UCSD-AML1 (cell line): ENCODE measurements around the gene PRKN.
"Not testable (repeated sequence)": the region's sequence is repeated elsewhere in the genome, so short reads cannot be mapped to it uniquely, and the experiment has no call there.

ENCODE experiments used
- DNase-seq: peaks from one replicate; lab custom pipeline; 2025; ENCODE audit not compliant: unreplicated experiment; lab: John Stamatoyannopoulos, UW

The PRKN gene

DNA sequence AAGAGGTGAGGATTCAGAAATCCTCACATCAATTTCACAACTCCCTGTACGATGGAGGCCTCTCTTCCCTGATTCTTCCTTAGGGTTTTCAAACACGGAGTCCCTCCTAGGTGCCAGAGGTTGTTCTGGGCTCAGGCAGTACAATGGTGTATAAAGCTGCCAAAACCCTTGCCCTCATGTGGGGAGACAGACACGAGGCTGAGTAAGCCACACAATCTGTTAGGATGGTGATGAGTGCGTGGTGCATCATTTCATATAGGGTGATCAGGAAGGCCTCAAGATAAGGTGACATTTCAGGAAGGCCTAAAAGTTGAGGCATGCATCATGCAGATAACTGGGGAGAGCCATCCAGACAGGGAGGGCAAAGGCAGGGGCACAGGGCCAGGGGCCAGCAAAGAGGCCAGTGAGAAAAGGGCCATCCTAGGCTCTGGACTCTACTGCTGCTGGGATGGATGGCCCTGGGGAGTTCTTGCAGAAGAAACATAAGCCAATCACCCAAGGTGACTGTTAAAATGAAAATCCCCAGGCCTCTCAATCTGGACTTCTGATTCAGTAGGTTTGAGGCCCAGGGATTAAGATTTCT lies 186.5 kb downstream of the PRKN start:
- DNase-seq: no peak

DNA sequence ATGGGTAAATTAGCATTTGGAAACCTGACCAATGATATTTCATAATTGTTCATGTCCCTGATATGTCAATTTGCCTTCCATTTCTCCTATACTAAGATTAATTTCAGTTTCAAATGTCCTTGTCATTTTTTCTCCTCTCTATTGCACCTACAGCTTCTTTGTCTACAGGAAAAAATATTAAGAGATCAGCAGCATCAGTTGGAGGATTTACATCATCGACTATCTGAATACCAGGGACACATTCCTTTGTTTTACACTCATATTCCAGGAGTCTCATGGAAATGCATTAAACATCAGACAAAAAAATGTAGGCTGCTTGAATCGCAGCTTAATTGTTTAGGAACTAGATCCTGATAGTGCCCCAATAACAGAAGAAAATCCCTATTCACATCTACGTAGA lies 188.2 kb downstream of the PRKN start:
- no peak for DNase-seq

DNA sequence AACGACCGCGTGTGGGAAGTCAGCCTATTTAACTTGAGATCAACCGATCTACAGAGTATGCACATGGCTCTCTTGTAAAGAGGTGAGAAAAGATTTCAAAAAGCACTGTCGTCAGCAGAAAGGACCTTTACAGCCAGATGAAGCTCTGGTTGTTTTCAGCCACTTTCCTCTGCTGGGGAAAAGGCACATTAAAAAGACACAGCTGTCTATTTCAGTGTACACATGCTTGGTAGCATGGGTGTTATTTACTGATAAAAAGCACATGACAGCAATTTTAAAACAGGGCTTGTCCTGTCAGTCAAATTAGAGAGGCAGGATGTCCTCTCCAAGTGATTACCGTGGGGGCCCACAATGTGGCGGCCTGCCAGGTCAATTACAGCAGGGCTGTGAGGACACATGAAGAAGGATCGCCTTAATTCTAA lies 188.9 kb downstream of the PRKN start:
- DNase-seq: no peak

DNA sequence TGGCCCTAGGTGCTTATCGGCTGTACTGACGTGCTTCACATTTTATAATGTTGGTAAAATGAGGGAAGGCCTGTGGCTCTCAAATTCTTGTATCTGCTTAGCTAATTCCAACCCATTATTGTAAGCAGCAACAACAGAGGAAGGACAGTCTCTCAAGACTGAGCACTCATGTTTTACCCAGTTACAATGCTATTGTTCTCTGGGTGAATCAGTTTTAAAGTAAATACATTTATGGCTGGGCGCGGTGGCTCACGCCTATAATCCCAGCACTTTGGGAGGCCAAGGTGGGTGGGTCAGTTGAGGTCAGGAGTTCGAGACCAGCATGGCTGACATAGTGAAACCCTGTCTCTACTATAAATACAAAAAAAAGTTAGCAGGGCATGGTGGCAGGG lies 194.6 kb downstream of the PRKN start:
- DNase-seq: no peak

DNA sequence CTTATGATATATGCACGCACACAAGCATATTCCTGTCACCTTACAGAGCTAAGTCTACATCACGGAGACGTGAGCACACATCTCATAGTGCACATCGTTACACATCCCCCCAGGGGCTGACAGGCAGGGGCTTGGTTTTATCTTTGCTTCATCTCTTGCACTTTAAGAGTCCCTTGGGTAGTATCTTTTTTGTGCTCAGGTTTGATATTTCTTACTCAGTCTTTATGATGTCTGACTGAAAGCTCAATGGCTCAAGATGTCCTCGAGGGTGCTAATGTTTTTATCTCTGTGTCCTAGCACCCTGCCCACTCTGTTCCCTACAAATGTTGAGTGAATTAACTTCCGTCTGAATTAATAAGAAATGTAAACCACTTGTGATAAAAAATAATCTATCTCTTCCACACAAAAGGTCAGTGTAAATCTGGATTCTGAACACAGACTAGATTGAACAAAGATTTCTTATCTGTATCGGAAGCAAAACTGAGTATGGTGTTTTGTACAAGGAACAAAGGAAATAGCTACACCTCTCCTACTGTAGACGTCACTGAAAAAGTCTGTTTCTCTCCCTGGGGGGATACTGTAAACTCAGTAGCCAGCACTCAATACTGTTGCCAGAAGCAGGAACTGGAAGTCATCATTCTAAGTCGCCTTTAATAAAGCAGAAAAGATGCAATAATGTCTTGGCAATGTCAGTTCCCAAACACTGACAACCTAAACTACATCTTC lies 195.1 kb downstream of the PRKN start:
- DNase-seq: no peak

DNA sequence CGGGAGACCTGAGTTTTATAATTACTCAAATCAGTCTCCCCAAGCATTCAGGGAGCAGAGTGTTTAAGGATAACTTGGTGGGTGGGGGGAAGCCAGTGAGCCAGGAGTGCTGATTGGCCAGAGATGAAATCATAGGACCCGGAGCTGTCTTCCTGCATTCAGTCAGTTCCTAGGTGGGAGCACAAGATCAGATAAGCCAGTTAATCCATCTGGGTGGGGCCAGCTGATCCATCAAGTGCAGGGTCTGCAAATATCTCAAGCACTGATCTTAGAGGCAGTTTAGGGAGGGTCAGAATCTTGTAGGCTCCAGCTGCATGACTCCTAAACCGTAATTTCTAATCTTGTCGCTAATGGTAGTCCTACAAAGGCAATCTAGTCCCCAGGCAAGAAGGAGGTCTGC lies 196.2 kb downstream of the PRKN start:
- DNase-seq: not testable (repeated sequence)

DNA sequence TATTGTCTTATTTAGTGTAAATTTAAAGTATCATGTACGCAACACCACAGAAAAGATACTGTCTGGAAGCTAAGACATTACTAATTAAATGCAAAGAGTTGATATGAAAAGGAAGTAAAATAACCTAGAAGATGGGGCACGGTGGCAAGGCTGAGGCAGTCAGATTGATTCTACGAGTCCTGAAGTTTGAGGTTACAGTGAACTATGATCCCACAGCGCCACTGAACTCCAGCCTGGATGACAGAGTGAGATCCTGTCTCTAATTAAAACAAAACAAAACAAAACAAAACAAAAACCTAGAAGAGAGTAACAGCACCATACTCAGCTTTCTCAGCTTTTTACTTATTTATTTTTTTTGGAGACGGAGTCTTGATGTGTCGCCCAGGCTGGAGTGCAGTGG lies 199.0 kb downstream of the PRKN start:
- no peak for DNase-seq

DNA sequence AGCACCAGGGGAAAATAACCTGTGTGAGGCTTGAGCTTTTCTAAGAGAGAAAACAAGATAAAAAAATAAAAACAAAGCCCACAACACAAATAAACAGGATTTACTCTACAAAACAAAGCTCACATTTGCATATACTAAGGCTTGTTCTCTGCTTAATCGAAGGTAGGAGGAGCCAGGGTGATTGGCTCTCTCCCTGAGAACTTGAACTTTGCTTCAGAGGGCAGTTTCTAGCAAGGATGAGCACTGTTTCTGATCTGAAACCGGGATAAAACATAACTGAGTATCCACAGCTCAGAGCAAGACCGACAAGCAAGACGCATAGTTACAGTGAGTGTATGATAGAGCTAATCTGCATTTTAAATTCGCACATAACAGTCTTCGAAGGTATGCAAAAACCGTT lies 200.6 kb downstream of the PRKN start:
- no peak for DNase-seq

DNA sequence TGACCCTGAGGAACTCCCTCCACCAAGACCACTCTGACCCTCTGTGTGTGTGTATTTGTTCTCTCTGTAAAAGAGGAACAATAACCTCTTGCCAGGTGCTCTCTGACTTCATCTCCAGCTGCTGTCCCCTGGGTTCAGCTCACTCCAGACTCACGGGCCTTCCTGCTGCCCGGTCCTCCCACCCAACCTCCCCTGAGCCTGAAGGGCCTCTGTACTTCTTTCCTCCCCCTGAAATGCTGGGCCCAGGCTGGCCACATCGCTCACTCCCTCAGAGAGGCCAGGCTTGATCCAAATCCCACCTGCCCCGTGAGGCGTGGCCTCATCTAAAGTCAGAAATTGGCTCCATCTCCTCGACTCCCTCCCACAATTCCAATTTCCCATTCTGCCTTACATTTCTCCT lies 202.4 kb downstream of the PRKN start:
- no peak for DNase-seq

DNA sequence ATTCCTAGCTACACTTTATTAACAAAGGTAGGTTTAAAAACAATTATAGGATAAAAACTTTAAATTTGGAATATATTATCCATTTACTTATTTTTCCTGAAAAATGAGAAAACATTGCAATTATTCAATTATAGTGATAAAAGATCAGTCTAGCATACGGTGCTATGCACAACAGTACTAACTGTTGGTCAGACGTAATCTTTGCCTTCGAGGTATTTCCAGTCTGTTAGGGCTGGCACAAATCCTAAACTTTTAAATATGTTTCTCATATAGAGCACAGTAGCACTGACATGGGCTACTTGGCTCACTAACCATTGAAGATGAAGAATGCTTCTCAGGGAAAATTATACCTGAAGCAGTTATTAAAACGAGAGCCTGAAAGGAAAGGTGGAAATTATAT lies 214.8 kb downstream of the PRKN start:
- DNase-seq: no peak

DNA sequence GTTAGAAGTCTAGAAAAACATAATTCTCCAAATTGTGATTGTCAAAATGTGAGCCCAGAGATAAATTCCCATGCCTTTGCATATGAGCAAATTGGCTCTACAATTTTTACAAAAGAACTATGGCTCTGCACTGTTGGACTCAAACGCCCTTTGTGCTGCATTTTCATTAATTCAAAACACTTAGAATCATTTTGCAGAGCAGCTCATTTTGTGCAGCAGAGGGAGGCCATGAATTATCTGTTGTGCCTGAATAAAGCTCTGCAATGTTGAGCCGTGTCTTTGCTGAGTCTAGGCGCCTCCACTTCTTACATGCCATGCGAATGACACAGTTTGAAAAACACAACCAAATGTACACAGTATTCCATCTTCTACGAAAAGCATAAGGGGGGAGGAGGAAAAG lies 230.2 kb downstream of the PRKN start:
- no peak for DNase-seq

DNA sequence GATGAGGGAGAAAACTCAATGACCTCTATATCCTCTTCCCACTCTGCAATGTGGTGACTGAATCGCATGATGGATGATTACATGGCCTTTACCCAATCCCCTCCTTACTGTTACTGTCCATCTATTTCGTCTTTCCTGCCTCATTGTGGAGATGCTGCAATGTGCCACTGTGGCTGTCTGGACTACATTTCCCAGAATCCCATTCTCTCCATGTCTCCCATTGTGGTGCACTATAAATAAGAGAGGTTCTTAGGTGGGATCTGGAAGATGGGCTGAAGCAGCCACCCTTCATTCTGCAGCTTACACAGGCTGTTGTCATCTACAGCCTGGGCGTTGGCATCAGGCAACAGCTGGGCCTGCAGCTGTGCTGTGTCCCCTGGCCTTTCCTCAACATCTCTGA lies 233.6 kb downstream of the PRKN start:
- DNase-seq: no peak

DNA sequence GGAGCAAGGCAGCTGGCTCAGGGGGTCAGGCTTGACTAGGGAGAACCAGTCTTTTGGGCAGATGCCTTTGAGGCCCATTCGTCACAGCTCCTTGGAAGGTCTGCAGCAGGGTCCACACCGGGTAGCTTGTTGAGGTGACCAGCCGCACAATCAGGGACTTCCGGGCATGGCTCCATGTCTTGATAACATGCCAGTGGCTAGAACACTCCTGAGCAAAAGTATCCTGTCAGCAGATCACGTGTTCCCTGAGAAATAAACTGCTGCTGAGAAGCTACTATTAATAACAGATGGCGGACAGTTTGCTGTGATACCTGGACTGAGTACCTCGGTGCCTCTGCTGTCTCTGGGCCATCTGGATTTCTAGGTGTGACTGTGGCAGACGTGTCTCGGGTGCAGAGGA lies 235.9 kb downstream of the PRKN start:
- DNase-seq: no peak

DNA sequence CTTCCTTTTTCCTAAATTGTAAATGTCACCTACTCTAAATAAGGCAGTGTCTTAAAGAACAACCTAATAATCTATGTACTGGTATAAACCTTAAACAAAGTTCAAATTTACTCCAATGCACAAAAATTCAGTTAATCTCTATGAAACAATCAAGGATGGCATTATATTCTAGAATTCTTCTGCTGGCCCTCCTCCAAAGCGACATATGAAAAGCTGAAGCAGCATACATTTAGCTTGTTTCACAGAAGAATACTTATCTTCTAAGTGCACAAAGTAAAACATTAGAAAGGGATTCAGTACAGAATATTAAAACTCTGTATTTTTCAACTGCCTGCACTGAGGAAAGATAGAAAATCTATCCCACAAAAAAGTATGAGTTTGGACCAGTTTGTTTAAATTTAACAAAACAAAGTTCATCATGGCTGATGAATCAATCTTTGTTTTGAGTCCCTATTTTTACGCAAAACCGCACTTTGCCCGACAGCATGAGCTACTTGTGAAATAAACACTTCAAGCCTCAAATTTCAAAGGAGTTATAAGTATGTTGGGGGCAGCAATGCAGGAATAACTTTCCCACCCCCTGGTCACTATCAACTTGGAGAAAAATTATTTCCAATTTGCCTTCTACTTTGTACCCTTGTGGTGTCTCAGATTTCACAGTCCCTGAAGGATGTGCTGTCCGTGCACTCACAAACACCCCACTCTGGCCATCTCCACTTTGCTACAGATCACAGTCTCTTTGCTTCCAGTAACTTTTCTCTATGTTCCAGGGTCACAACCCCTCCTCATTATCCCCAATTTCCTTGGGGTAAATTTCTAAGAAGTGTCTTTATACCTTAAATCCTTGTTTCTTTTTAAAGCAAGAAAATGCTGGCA lies 238.2 kb downstream of the PRKN start:
- DNase-seq: no peak

DNA sequence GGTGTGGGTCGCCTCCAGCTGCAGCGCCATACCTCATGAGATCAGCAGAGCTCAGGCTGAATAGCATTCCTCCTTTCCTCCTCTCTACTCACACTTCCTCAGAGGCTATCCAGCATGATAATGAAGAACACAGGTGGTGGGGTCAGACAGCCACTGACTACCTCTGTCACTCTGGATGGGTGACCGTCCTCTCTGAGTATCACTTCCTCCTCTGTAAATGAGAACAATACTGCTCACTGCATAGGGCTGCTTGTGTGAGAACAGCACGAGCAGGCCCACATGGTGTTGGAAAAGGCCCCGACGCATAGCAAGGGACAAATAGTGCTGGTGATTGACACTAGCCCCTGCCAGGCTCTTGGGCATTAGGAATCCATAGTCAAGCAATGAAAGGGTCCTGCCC lies 239.1 kb downstream of the PRKN start:
- DNase-seq: no peak

DNA sequence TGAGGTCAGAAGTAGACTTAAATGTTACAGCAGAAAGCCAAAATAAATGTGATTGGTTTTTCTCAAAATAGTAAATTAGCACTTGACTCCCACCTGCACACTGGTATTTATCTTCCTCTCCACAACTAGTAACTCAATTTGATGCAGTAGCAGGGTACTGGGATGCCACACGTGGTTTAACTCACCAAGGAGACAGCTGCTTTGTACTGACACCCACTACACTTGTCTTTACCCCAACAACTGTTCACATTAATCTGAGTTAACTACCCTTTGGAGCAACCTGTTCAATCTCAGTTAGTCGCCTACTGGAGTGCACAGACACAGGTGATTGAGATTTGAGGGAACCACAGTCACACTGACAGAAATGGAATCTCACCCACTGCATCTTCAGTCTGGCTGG lies 242.1 kb downstream of the PRKN start:
- no peak for DNase-seq

DNA sequence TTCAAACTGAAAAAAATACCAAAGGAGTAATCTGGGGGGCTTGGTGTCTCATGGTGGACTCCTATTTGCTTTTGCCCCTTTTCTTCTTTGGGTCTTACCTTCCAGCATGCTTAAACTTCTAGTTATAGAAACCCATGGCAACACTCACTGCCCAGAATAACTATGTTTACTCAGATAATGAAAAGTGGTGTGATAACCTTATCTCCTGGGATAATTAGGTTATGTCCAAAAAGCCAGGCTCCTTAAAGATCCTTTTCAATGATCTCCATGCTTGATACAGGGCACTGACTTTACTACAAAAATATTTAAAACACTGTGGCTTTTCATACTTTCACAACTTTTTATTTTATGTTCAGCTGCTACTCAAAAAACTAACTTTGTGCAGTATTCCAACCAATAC lies 245.6 kb downstream of the PRKN start:
- DNase-seq: no peak

DNA sequence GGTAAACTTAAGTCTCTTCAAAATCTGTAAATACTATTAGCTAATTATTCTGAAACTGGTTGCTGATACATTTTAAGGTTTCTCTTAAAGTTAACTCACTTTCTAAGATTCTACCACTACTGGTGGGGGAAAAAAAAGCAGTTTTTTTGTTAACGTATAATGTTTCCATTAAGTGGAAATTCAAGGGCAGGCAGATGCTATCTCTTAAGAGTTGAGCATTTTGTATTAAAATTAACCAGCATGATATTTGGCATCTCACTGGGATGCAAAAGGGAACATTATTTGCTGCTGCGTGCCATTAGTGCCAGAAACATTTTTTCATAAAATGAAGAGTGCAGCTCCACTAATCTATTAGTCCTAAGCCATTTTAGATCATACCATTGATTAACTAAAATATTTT lies 246.2 kb downstream of the PRKN start:
- DNase-seq: no peak

DNA sequence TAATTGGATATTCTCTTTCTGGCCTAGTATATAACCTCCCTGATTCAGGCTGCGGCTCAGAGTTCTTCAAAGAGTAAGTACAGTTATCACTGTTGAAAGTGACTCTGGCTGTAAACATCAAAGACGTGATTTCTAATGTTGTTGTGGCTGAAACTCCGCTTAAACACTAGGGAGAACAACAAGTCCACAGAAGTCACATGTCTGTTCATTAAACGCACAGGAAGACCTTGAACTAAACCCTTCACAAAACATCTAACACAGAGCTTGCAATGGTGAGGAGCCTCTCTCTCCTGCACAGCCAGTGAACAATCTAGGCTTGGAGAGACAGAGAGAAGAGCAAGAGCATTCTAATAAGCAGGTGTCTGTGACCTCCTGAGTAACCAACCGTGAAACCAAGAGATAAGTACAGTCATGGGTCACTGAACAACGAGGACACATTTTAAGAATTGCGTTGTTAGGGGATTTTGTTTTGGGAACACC lies 249.3 kb downstream of the PRKN start:
- no peak for DNase-seq

DNA sequence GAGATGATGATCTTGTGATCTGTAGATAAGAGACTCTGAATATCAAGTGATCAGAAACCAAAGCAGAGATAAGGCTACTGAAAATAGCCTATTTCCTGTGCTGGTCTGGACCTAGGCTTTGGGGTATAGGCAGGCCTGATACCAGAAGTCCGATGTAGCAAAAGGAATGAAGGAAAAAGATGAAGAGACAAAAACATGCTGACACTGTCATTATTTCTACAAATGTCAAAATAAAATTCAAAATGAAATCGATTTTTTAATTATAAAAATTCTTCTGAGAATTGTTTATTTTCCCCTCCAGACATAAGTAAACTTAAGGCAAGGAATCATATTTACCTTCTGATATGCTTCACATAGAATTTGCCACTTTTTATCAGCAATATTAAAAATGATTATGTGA lies 252.8 kb downstream of the PRKN start:
- no peak for DNase-seq

DNA sequence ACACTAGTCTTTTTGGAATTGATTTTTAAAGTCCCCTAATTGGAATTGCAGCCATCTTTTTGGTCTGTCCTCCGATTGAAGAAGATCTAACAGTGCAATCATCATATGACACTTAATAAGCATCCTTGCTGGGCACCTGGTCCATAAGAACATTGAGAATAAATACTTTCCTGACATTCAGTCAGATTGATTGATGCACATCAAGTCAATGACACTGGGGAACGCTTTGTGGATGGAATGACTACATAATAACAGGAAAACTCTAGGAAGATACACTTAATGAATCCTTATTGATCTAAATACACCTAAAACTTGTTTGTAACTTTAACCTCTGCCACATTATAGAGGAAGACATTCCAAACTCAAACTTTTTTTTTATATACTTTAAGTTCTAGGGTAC lies 255.7 kb downstream of the PRKN start:
- DNase-seq: no peak

DNA sequence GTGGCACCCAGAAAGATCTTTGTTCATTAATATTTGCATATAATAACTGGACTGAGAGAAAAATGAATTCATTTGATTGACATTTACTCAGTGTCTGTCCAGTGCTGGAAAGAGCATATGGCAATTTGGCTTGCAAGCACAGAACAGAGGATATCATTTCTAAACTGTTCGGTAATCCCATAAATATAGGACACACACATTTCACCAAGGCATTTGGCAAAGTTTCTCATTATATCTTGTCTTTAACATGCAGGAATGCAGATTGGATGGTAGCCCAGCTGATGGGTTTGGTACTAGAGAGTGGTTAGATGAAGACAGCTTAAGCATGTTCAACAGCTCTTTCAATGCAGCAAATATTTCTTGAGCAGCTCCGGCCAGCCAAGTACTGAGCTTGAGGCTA lies 259.2 kb downstream of the PRKN start:
- no peak for DNase-seq
